Osteoblast (primary cell): ENCODE data around the gene CD52. TPM values are rescaled to one million over a fixed set of nuclear protein-coding genes. Genes with fewer than 3 reads are reported as not detected.

Source experiments
- DNase-seq: peaks from one replicate; pipeline ENCODE4 v3.0.0; 2011; ENCODE audit warnings: low spot score, mixed read lengths; ENCODE audit not compliant: insufficient read length; ENCODE audit errors: missing footprints
- H2AFZ ChIP-seq: 2 replicates; pipeline ENCODE4 v1.6.0; 2011; ENCODE audit warnings: mild to moderate bottlenecking, low read length
- H3K27ac ChIP-seq: 2 replicates; pipeline ENCODE4 v1.5.1; 2011; ENCODE audit warnings: mild to moderate bottlenecking, low read depth, low read length, moderate library complexity
- H3K27me3 ChIP-seq: 2 replicates; pipeline ENCODE4 v1.6.0; 2012; ENCODE audit warnings: mild to moderate bottlenecking, control low read depth, inconsistent platforms, low read length, moderate library complexity; ENCODE audit not compliant: insufficient read depth
- H3K36me3 ChIP-seq: 2 replicates; pipeline ENCODE4 v1.5.1; 2011; ENCODE audit warnings: mild to moderate bottlenecking, low read length, control low read depth, moderate library complexity; ENCODE audit not compliant: insufficient read depth
- H3K4me1 ChIP-seq: 2 replicates; pipeline ENCODE4 v1.5.1; 2011; ENCODE audit warnings: mild to moderate bottlenecking, low read length, control low read depth, moderate library complexity; ENCODE audit not compliant: insufficient read depth
- H3K4me2 ChIP-seq: 2 replicates; pipeline ENCODE4 v1.6.0; 2011; ENCODE audit warnings: mild to moderate bottlenecking, low read length; ENCODE audit not compliant: insufficient read depth
- H3K4me3 ChIP-seq: fragments of 200-600 bp; sonication (generic); 3 replicates; pipeline ENCODE4 v1.5.1; 2012; ENCODE audit warnings: mild to moderate bottlenecking, low read length, inconsistent platforms; ENCODE audit not compliant: insufficient read depth
- H3K79me2 ChIP-seq: 2 replicates; pipeline ENCODE4 v1.6.0; 2012; ENCODE audit warnings: mild to moderate bottlenecking, low read length, control low read depth, inconsistent platforms; ENCODE audit not compliant: insufficient read depth
- H3K9me3 ChIP-seq: 2 replicates; pipeline ENCODE4 v1.5.1; 2011; ENCODE audit warnings: low read depth, low read length, control low read depth
- H4K20me1 ChIP-seq: 2 replicates; pipeline ENCODE4 v1.6.0; 2012; ENCODE audit warnings: mild to moderate bottlenecking, low read length, control low read depth; ENCODE audit not compliant: insufficient read depth
- CTCF ChIP-seq: IDR thresholded peaks from 2 replicates; pipeline ENCODE4 v1.5.1; 2011; ENCODE audit warnings: mild to moderate bottlenecking, low read depth, low read length, moderate library complexity; ENCODE audit errors: extremely low read depth
- total RNA-seq: library from RNA; depleted of rRNA; stranded (reverse); fragments of >200 nt; gene quantifications from 2 replicates; pipeline ENCODE4 v1.2.3, GENCODE V29; 2012

The CD52 gene
- total RNA-seq, result not detected in 2 replicates

DNA sequence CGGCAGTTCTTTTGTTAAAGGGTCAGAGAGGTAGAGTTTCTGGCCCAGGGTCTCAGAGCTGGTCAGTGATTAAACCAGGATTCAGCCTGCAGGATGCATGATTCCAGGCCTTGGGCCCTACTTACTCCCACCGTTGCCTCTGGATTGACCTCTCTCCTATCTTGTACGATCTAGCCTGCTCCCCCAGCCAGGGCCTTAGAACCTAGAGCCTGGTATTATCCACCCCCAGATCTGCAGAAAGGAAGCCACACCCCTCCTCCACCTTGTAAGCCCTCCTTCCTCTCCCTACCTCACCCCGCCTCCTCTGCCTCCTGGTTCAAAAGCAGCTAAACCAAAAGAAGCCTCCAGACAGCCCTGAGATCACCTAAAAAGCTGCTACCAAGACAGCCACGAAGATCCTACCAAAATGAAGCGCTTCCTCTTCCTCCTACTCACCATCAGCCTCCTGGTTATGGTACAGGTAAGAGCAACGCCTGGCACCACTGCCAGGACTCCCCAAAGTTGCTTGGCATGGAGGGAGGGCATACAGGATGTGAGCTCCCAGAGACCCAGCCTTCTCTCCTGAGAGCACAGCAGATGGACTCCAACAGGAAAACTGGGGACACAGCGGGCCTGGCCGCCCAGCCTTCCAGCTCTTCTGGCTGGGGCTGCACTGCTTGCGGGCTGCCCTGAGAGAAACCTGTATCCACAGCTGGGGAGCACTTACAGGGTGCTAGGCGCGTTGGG, at the start of gene CD52:
Gene CD52, plus strand, starts transcription at position 347 of the 726 bp plus-strand sequence. Its CDS starts 60 bp downstream, at position 407.
- Histone ChIP-seq H3K9me3 (no peaks in the 10 kb centered on the region), H3K27me3 (peaks cover 10% of the 10 kb centered on the region), H3K27ac (no peak within 1 kb of the TSS), H3K4me2 (no peak within 1 kb of the TSS), H3K4me1 (peaks cover 5% of the 10 kb centered on the region), H3K4me3 (no peak within 1 kb of the TSS), H2AFZ (peak within 1 kb of the TSS; percentile 3), H3K79me2 (no peaks in the 10 kb centered on the region), H3K36me3 (no peaks in the 10 kb centered on the region), H4K20me1 (no peaks in the 10 kb centered on the region)
- no peak for TF ChIP-seq CTCF
- no peak for DNase-seq

- Histone ChIP-seq H3K4me2 (no peak overlapping the region), H3K4me1 (peaks cover 3% of the 10 kb centered on the region), H3K4me3 (no peak overlapping the region), H3K27me3 (no peaks in the 10 kb centered on the region), H4K20me1 (no peaks in the 10 kb centered on the region), H3K36me3 (peaks cover 51% of the 10 kb centered on the region), H3K9me3 (no peaks in the 10 kb centered on the region), H2AFZ (no peak overlapping the region), H3K27ac (no peak overlapping the region), H3K79me2 (no peaks in the 10 kb centered on the region)
- TF ChIP-seq CTCF, result no peak
- no peak for DNase-seq
Observed at GRCh38 chr1:26268290-26269197, 49.2 kb upstream of the CD52 start.

- Histone ChIP-seq H3K4me2 (no peak overlapping the region), H3K4me3 (no peak overlapping the region), H4K20me1 (no peaks in the 10 kb centered on the region), H2AFZ (no peak overlapping the region), H3K27me3 (no peaks in the 10 kb centered on the region), H3K36me3 (peaks cover 46% of the 10 kb centered on the region), H3K79me2 (no peaks in the 10 kb centered on the region), H3K9me3 (no peaks in the 10 kb centered on the region), H3K27ac (no peak overlapping the region), H3K4me1 (peaks cover 3% of the 10 kb centered on the region)
- DNase-seq, result no peak
- no peak for TF ChIP-seq CTCF
Observed at GRCh38 chr1:26269198-26269550, 48.6 kb upstream of the CD52 start.
